Mesenchymal stem cell (in vitro differentiated cells and primary cell): Measurements from ENCODE around the gene TRIM6.

Experiments used
- DNase-seq: peaks from one replicate; pipeline ENCODE4 v3.0.0-alpha.2; 2013
- H2AFZ ChIP-seq: one replicate; pipeline ENCODE4 v1.6.1; 2013; ENCODE audit warnings: low read depth, mild to moderate bottlenecking, control low read depth, inconsistent platforms, low read length, moderate library complexity
- H2AK5ac ChIP-seq: 2 replicates; pipeline ENCODE4 v1.6.1; 2013; ENCODE audit warnings: low read length, moderate library complexity, mild to moderate bottlenecking, inconsistent platforms; ENCODE audit not compliant: severe bottlenecking
- H2BK120ac ChIP-seq: one replicate; pipeline ENCODE4 v1.6.1; 2013; ENCODE audit warnings: low read depth, mild to moderate bottlenecking, inconsistent platforms, low read length, moderate library complexity
- H2BK12ac ChIP-seq, 2 experiments: one replicate each; pipeline ENCODE4 v1.6.1; 2013; ENCODE audit warnings: inconsistent platforms in 2 of 2, low read length in 2 of 2, mild to moderate bottlenecking in 2 of 2, moderate library complexity in 2 of 2, control low read depth in 1 of 2
- H2BK15ac ChIP-seq: one replicate; pipeline ENCODE4 v1.6.1; 2013; ENCODE audit warnings: mild to moderate bottlenecking, low read depth, inconsistent platforms; ENCODE audit not compliant: poor library complexity, severe bottlenecking
- H2BK5ac ChIP-seq: 2 replicates; pipeline ENCODE4 v1.6.1; 2013; ENCODE audit warnings: low read depth, mild to moderate bottlenecking, low read length, control low read depth, inconsistent platforms; ENCODE audit not compliant: poor library complexity, severe bottlenecking
- H3K14ac ChIP-seq, 2 experiments: one replicate each; pipeline ENCODE4 v1.6.1; 2013; ENCODE audit warnings: inconsistent platforms in 2 of 2, low read length in 2 of 2, control low read depth in 1 of 2, mild to moderate bottlenecking in 1 of 2, moderate library complexity in 1 of 2
- H3K18ac ChIP-seq, 2 experiments: one replicate each; pipeline ENCODE4 v1.6.1; 2013; ENCODE audit warnings: inconsistent platforms in 2 of 2, low read length in 2 of 2, control low read depth in 1 of 2, low read depth in 1 of 2, mild to moderate bottlenecking in 1 of 2
- H3K23ac ChIP-seq, 2 experiments: one replicate each; pipeline ENCODE4 v1.6.1; 2013; ENCODE audit warnings: inconsistent platforms in 2 of 2, low read length in 2 of 2, mild to moderate bottlenecking in 2 of 2, moderate library complexity in 2 of 2, control low read depth in 1 of 2
- H3K27ac ChIP-seq: 2 replicates; pipeline ENCODE4 v1.5.1; 2013; ENCODE audit warnings: mild to moderate bottlenecking, moderate library complexity, low read length, control low read depth, inconsistent platforms; ENCODE audit not compliant: poor library complexity, severe bottlenecking
- H3K27me3 ChIP-seq, 2 experiments: 2 replicates each; pipeline versions ENCODE4 v1.6.1 to v1.7.0; 2013; ENCODE audit warnings: low read length in 2 of 2, mild to moderate bottlenecking in 2 of 2, moderate library complexity in 2 of 2, control low read depth in 1 of 2, inconsistent platforms in 1 of 2; ENCODE audit not compliant: control insufficient read depth in 1 of 2, insufficient read depth in 1 of 2
- H3K36me3 ChIP-seq, 2 experiments: 2 replicates each; pipeline versions ENCODE4 v1.6.1 to v1.7.0; 2013; ENCODE audit warnings: low read length in 2 of 2, control low read depth in 1 of 2, inconsistent platforms in 1 of 2, low read depth in 1 of 2, mild to moderate bottlenecking in 1 of 2; ENCODE audit not compliant: insufficient read depth in 2 of 2, control insufficient read depth in 1 of 2
- H3K4ac ChIP-seq, 2 experiments: one replicate each; pipeline ENCODE4 v1.6.1; 2013; ENCODE audit warnings: inconsistent platforms in 2 of 2, low read length in 2 of 2, mild to moderate bottlenecking in 2 of 2, moderate library complexity in 2 of 2, control low read depth in 1 of 2, low read depth in 1 of 2
- H3K4me1 ChIP-seq: 2 replicates; pipeline ENCODE4 v1.6.1; 2013; ENCODE audit warnings: low read depth, low read length, control low read depth; ENCODE audit not compliant: control insufficient read depth, insufficient read depth
- H3K4me2 ChIP-seq: 2 replicates; pipeline ENCODE4 v1.6.1; 2013; ENCODE audit warnings: low read length, mild to moderate bottlenecking, inconsistent platforms; ENCODE audit not compliant: poor library complexity, severe bottlenecking
- H3K4me3 ChIP-seq, 2 experiments: 2 replicates each; pipeline versions ENCODE4 v1.5.1 to v1.7.0; 2013; ENCODE audit warnings: low read length in 2 of 2, mild to moderate bottlenecking in 2 of 2, control low read depth in 1 of 2, low read depth in 1 of 2; ENCODE audit not compliant: insufficient read depth in 1 of 2
- H3K79me1 ChIP-seq: replicated peaks from 2 replicates; pipeline ENCODE4 v1.6.1; 2013; ENCODE audit warnings: mild to moderate bottlenecking, control low read depth, low read length, inconsistent platforms; ENCODE audit not compliant: poor library complexity, severe bottlenecking
- H3K9ac ChIP-seq: 2 replicates; pipeline ENCODE4 v1.7.0; 2013; ENCODE audit warnings: mild to moderate bottlenecking, low read length, moderate library complexity
- H3K9me3 ChIP-seq: 2 replicates; pipeline ENCODE4 v1.7.0; 2013; ENCODE audit warnings: mild to moderate bottlenecking, low read length; ENCODE audit not compliant: control insufficient read depth
- H4K8ac ChIP-seq: one replicate; pipeline ENCODE4 v1.6.1; 2013; ENCODE audit warnings: inconsistent platforms, mild to moderate bottlenecking, low read length, moderate library complexity
- H4K91ac ChIP-seq: one replicate; pipeline ENCODE4 v1.6.1; 2013; ENCODE audit warnings: mild to moderate bottlenecking, low read length, inconsistent platforms
- WGBS: methylation state at CpG from one replicate; pipeline ENCODE4 v1.1.7; 2013; ENCODE audit warnings: mixed read lengths; 5-methylcytosine and 5-hydroxymethylcytosine counted together

Gene TRIM6

GRCh38 chr11:5618807-5619206 is 22.4 kb downstream of the TRIM6 start:
- Histone ChIP-seq H3K9me3 (no peaks in the 10 kb centered on the region), H3K14ac (no peak overlapping the region), H3K4me2 (no peak overlapping the region), H3K36me3 (no peaks in the 10 kb centered on the region), H3K4me1 (peaks cover 4% of the 10 kb centered on the region), H2BK15ac (no peak overlapping the region), H4K8ac (no peak overlapping the region), H3K23ac (no peak overlapping the region), H2AK5ac (no peak overlapping the region), H2BK12ac (peak overlapping the region in 1 of 2 experiments; percentile 18), H4K91ac (no peak overlapping the region), H2AFZ (no peak overlapping the region), H3K9ac (no peak overlapping the region), H2BK5ac (no peak overlapping the region), H2BK120ac (no peak overlapping the region), H3K27me3 (no peaks in the 10 kb centered on the region), H3K27ac (no peak overlapping the region), H3K79me1 (no peaks in the 10 kb centered on the region), H3K4me3 (no peak overlapping the region), H3K18ac (peak overlapping the region in 1 of 2 experiments; percentile 41), H3K4ac (no peak overlapping the region)
- peak; percentile 71 for DNase-seq
- 41% methylated on average over 3 of the region's 3 CpGs for WGBS

- H3K27ac ChIP-seq, result peak overlapping the region; percentile 74
- WGBS, result 0% methylated on average over 2 of the region's 3 CpGs
Observed at GRCh38 chr11:5620651-5621521, 24.4 kb downstream of the TRIM6 start.

GRCh38 chr11:5621580-5621979 is 25.1 kb downstream of the TRIM6 start:
- H2BK5ac ChIP-seq, result no peak overlapping the region
- H3K18ac ChIP-seq, result peak overlapping the region; percentile 54 to 83
- peak overlapping the region; percentile 12 to 66 for H2BK12ac ChIP-seq
- H2AK5ac ChIP-seq, result peak overlapping the region; percentile 13
- H3K9ac ChIP-seq, result peak overlapping the region; percentile 38
- peak overlapping the region; percentile 60 for H4K8ac ChIP-seq
- H3K4me3 ChIP-seq, result no peak overlapping the region
- no peak overlapping the region for H3K4me2 ChIP-seq
- H3K9me3 ChIP-seq, result no peaks in the 10 kb centered on the region
- H2BK15ac ChIP-seq, result no peak overlapping the region
- no peak overlapping the region for H3K14ac ChIP-seq
- no peak overlapping the region for H2AFZ ChIP-seq
- H3K27me3 ChIP-seq, result no peaks in the 10 kb centered on the region
- no peaks in the 10 kb centered on the region for H3K36me3 ChIP-seq
- H4K91ac ChIP-seq, result peak overlapping the region; percentile 80
- no peak overlapping the region for H3K4ac ChIP-seq
- no peak overlapping the region for H3K23ac ChIP-seq
- no peaks in the 10 kb centered on the region for H3K79me1 ChIP-seq
- no peak for DNase-seq
- H3K4me1 ChIP-seq, result peaks cover 7% of the 10 kb centered on the region
- H3K27ac ChIP-seq, result peak overlapping the region; percentile 74
- peak overlapping the region; percentile 49 for H2BK120ac ChIP-seq

More at GRCh38 chr11:5620651-5621521, 24.4 kb downstream of the TRIM6 start:
- peak overlapping the region; percentile 51 to 95 for H2BK12ac ChIP-seq
- H3K9me3 ChIP-seq, result no peaks in the 10 kb centered on the region
- H2AFZ ChIP-seq, result no peak overlapping the region
- no peaks in the 10 kb centered on the region for H3K27me3 ChIP-seq
- peak overlapping the region; percentile 44 to 86 for H3K18ac ChIP-seq
- no peaks in the 10 kb centered on the region for H3K79me1 ChIP-seq
- peaks cover 7% of the 10 kb centered on the region for H3K4me1 ChIP-seq
- H2AK5ac ChIP-seq, result no peak overlapping the region
- peak overlapping the region; percentile 57 for H3K4me2 ChIP-seq
- peak overlapping the region; percentile 86 for H4K91ac ChIP-seq
- peak overlapping the region; percentile 8 for H2BK120ac ChIP-seq
- H4K8ac ChIP-seq, result peak overlapping the region; percentile 80
- DNase-seq, result peak; percentile 94
- H3K23ac ChIP-seq, result no peak overlapping the region
- peak overlapping the region in 1 of 2 experiments; percentile 32 for H3K4me3 ChIP-seq
- H3K4ac ChIP-seq, result peak overlapping the region in 1 of 2 experiments; percentile 6
- no peaks in the 10 kb centered on the region for H3K36me3 ChIP-seq
- no peak overlapping the region for H2BK5ac ChIP-seq
- H3K9ac ChIP-seq, result peak overlapping the region; percentile 53
- H2BK15ac ChIP-seq, result peak overlapping the region; percentile 67
- no peak overlapping the region for H3K14ac ChIP-seq

GRCh38 chr11:5622802-5623201 is 26.4 kb downstream of the TRIM6 start:
- no peak overlapping the region for H2BK120ac ChIP-seq

More at GRCh38 chr11:5622802-5623201, 26.4 kb downstream of the TRIM6 start:
- Histone ChIP-seq H3K23ac (no peak overlapping the region), H3K9me3 (no peaks in the 10 kb centered on the region), H3K4me1 (peaks cover 7% of the 10 kb centered on the region), H3K9ac (no peak overlapping the region), H3K4ac (no peak overlapping the region), H3K4me3 (no peak overlapping the region), H3K27ac (no peak overlapping the region), H2BK15ac (no peak overlapping the region), H3K4me2 (no peak overlapping the region), H3K14ac (no peak overlapping the region), H2AFZ (no peak overlapping the region), H2BK5ac (no peak overlapping the region), H4K91ac (no peak overlapping the region), H3K36me3 (no peaks in the 10 kb centered on the region), H3K18ac (no peak overlapping the region), H2AK5ac (no peak overlapping the region), H3K27me3 (no peaks in the 10 kb centered on the region), H4K8ac (no peak overlapping the region), H3K79me1 (no peaks in the 10 kb centered on the region), H2BK12ac (peak overlapping the region in 1 of 2 experiments; percentile 14)
- 100% methylated on average over 3 of the region's 3 CpGs for WGBS
- DNase-seq, result no peak
